Osteoblast (primary cell): ENCODE measurements around the gene IL6ST. TPM values are rescaled to one million over a fixed set of nuclear protein-coding genes. Genes with fewer than 3 reads are reported as not detected.

Experiments used
- DNase-seq: peaks from one replicate; pipeline ENCODE4 v3.0.0; 2011; ENCODE audit warnings: low spot score, mixed read lengths; ENCODE audit not compliant: insufficient read length; ENCODE audit errors: missing footprints
- H2AFZ ChIP-seq: 2 replicates; pipeline ENCODE4 v1.6.0; 2011; ENCODE audit warnings: mild to moderate bottlenecking, low read length
- H3K27ac ChIP-seq: 2 replicates; pipeline ENCODE4 v1.5.1; 2011; ENCODE audit warnings: mild to moderate bottlenecking, low read depth, low read length, moderate library complexity
- H3K27me3 ChIP-seq: 2 replicates; pipeline ENCODE4 v1.6.0; 2012; ENCODE audit warnings: mild to moderate bottlenecking, control low read depth, inconsistent platforms, low read length, moderate library complexity; ENCODE audit not compliant: insufficient read depth
- H3K36me3 ChIP-seq: 2 replicates; pipeline ENCODE4 v1.5.1; 2011; ENCODE audit warnings: mild to moderate bottlenecking, low read length, control low read depth, moderate library complexity; ENCODE audit not compliant: insufficient read depth
- H3K4me1 ChIP-seq: 2 replicates; pipeline ENCODE4 v1.5.1; 2011; ENCODE audit warnings: mild to moderate bottlenecking, low read length, control low read depth, moderate library complexity; ENCODE audit not compliant: insufficient read depth
- H3K4me2 ChIP-seq: 2 replicates; pipeline ENCODE4 v1.6.0; 2011; ENCODE audit warnings: mild to moderate bottlenecking, low read length; ENCODE audit not compliant: insufficient read depth
- H3K4me3 ChIP-seq: fragments of 200-600 bp; sonication (generic); 3 replicates; pipeline ENCODE4 v1.5.1; 2012; ENCODE audit warnings: mild to moderate bottlenecking, low read length, inconsistent platforms; ENCODE audit not compliant: insufficient read depth
- H3K79me2 ChIP-seq: 2 replicates; pipeline ENCODE4 v1.6.0; 2012; ENCODE audit warnings: mild to moderate bottlenecking, low read length, control low read depth, inconsistent platforms; ENCODE audit not compliant: insufficient read depth
- H3K9me3 ChIP-seq: 2 replicates; pipeline ENCODE4 v1.5.1; 2011; ENCODE audit warnings: low read depth, low read length, control low read depth
- H4K20me1 ChIP-seq: 2 replicates; pipeline ENCODE4 v1.6.0; 2012; ENCODE audit warnings: mild to moderate bottlenecking, low read length, control low read depth; ENCODE audit not compliant: insufficient read depth
- CTCF ChIP-seq: IDR thresholded peaks from 2 replicates; pipeline ENCODE4 v1.5.1; 2011; ENCODE audit warnings: mild to moderate bottlenecking, low read depth, low read length, moderate library complexity; ENCODE audit errors: extremely low read depth
- total RNA-seq: library from RNA; depleted of rRNA; stranded (reverse); fragments of >200 nt; gene quantifications from 2 replicates; pipeline ENCODE4 v1.2.3, GENCODE V29; 2012

IL6ST gene
- total RNA-seq, 1 donor = 804 TPM

- DNase-seq = no peak
- Histone ChIP-seq H3K4me3 (no peak overlapping the region), H3K27me3 (no peaks in the 10 kb centered on the region), H3K36me3 (no peaks in the 10 kb centered on the region), H2AFZ (no peak overlapping the region), H3K79me2 (no peaks in the 10 kb centered on the region), H4K20me1 (no peaks in the 10 kb centered on the region), H3K9me3 (no peaks in the 10 kb centered on the region), H3K4me2 (no peak overlapping the region), H3K4me1 (peaks cover 7% of the 10 kb centered on the region), H3K27ac (no peak overlapping the region)
- TF ChIP-seq CTCF = no peak
Observed at GRCh38 chr5:55908804-55909203, 86.0 kb downstream of the IL6ST start.

- no peak for TF ChIP-seq CTCF
- Histone ChIP-seq H3K27me3 (no peaks in the 10 kb centered on the region), H3K4me2 (no peak overlapping the region), H3K4me1 (peaks cover 16% of the 10 kb centered on the region), H3K27ac (no peak overlapping the region), H3K4me3 (no peak overlapping the region), H3K9me3 (no peaks in the 10 kb centered on the region), H3K36me3 (no peaks in the 10 kb centered on the region), H2AFZ (no peak overlapping the region), H3K79me2 (no peaks in the 10 kb centered on the region), H4K20me1 (no peaks in the 10 kb centered on the region)
- DNase-seq = no peak
Observed at GRCh38 chr5:55907927-55908326, 86.8 kb downstream of the IL6ST start.

DNA sequence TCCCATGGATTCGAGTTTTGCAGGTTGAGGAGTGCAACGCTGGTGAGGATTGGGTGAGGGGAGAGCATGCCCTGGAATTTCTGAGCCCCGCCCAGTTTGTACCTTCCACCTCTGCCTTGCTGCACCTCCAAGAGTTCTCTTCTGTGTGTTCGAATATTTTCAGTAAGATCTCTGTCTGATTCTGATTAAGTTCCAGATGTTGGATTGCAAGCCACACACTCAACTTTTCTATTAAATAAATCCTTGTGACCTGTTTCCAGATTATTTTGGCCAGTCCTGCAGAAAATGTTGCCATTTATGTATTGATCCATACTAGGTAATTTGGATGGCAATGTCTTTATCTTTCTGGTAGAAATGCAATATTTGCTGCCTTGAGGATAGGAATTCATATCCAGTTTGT lies 89.5 kb downstream of the IL6ST start:
- Histone ChIP-seq H3K4me3 (no peak overlapping the region), H3K79me2 (no peaks in the 10 kb centered on the region), H3K4me2 (no peak overlapping the region), H4K20me1 (no peaks in the 10 kb centered on the region), H2AFZ (no peak overlapping the region), H3K9me3 (no peaks in the 10 kb centered on the region), H3K4me1 (peaks cover 18% of the 10 kb centered on the region), H3K27me3 (no peaks in the 10 kb centered on the region), H3K27ac (no peak overlapping the region), H3K36me3 (no peaks in the 10 kb centered on the region)
- no peak for DNase-seq
- no peak for TF ChIP-seq CTCF

GRCh38 chr5:55904152-55904551 lies 90.6 kb downstream of the IL6ST start:
- H3K9me3 ChIP-seq = no peaks in the 10 kb centered on the region
- no peaks in the 10 kb centered on the region for H3K27me3 ChIP-seq
- H3K79me2 ChIP-seq = no peaks in the 10 kb centered on the region
- peak; percentile 71 for DNase-seq
- no peak for TF ChIP-seq CTCF
- H3K4me2 ChIP-seq = no peak overlapping the region
- no peaks in the 10 kb centered on the region for H3K36me3 ChIP-seq
- H3K4me1 ChIP-seq = peaks cover 27% of the 10 kb centered on the region
- no peak overlapping the region for H3K4me3 ChIP-seq
- H4K20me1 ChIP-seq = no peaks in the 10 kb centered on the region
- peak overlapping the region; percentile 6 for H2AFZ ChIP-seq
- no peak overlapping the region for H3K27ac ChIP-seq
